DOHH2 (cell line): ENCODE data around the gene FAM234B.

Experiments used
- EZH2phosphoT487 ChIP-seq: fragments of 200-600 bp; sonication (generic); IDR thresholded peaks from 2 replicates; pipeline ENCODE4 v1.6.1; 2017; ENCODE audit warnings: borderline replicate concordance, mild to moderate bottlenecking, antibody characterized with exemption, low read length, moderate library complexity, mixed read lengths
- TF ChIP-seq, protein P1 (sequence below): fragments of 200-600 bp; sonication (generic); IDR thresholded peaks from one replicate; pipeline ENCODE4 v1.5.1; 2014; ENCODE audit warnings: antibody characterized with exemption, mild to moderate bottlenecking, low read depth, low read length; ENCODE audit not compliant: poor library complexity, severe bottlenecking

DNA sequence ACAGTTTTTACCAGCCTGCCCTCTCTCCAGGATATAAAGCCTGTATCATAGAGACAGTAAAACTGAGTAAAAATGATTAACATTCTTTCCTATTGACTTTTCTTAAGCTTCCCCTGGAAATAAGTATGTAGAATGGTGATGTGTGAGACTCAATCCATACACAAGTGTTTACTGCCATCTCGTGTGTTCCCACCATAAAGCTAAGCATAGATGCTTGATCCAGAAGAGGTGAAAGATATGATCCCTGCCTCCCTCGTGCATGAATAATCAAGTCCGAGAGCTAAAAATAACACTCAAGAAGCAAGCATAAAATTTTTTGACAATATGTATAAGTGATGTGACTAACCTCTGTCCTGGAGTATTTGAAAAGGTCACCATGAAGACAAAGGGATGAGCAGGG, 76.2 kb downstream of the FAM234B start:
- TF ChIP-seq, protein P1, sequence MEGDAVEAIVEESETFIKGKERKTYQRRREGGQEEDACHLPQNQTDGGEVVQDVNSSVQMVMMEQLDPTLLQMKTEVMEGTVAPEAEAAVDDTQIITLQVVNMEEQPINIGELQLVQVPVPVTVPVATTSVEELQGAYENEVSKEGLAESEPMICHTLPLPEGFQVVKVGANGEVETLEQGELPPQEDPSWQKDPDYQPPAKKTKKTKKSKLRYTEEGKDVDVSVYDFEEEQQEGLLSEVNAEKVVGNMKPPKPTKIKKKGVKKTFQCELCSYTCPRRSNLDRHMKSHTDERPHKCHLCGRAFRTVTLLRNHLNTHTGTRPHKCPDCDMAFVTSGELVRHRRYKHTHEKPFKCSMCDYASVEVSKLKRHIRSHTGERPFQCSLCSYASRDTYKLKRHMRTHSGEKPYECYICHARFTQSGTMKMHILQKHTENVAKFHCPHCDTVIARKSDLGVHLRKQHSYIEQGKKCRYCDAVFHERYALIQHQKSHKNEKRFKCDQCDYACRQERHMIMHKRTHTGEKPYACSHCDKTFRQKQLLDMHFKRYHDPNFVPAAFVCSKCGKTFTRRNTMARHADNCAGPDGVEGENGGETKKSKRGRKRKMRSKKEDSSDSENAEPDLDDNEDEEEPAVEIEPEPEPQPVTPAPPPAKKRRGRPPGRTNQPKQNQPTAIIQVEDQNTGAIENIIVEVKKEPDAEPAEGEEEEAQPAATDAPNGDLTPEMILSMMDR, result no peak
- no peak for TF ChIP-seq EZH2phosphoT487
